Measurements from ENCODE around the gene CXCR4. TPM values are rescaled to one million over a fixed set of nuclear protein-coding genes. Genes with fewer than 3 reads are reported as not detected.
"Not testable (repeated sequence)": the region's sequence is repeated elsewhere in the genome, so short reads cannot be mapped to it uniquely, and the experiment has no call there.

CXCR4 gene
- total RNA-seq, 1 experiment from 2014 or later = 0.06 TPM

DNA sequence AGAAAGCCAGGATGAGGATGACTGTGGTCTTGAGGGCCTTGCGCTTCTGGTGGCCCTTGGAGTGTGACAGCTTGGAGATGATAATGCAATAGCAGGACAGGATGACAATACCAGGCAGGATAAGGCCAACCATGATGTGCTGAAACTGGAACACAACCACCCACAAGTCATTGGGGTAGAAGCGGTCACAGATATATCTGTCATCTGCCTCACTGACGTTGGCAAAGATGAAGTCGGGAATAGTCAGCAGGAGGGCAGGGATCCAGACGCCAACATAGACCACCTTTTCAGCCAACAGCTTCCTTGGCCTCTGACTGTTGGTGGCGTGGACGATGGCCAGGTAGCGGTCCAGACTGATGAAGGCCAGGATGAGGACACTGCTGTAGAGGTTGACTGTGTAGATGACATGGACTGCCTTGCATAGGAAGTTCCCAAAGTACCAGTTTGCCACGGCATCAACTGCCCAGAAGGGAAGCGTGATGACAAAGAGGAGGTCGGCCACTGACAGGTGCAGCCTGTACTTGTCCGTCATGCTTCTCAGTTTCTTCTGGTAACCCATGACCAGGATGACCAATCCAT, 2.7 kb downstream of the CXCR4 start:
- no peak for DNase-seq (ENCODE audit: low spot score)

DNA sequence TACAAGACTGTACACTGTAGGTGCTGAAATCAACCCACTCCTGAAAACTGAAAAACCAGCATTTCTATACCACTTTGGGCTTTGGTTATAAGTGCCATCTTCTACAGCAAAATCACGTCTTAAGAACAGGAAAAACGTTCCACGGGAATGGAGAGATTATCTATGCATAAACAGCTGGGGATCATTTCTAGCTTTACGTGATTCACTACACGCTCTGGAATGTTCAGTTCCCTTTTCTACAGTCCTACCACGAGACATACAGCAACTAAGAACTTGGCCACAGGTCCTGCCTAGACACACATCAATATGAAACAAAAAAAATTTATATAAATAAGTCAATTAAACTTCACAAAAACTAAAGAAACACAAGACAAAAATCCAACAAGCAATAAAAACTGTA, 3.6 kb downstream of the CXCR4 start:
- DNase-seq (ENCODE audit: low spot score) = no peak

DNA sequence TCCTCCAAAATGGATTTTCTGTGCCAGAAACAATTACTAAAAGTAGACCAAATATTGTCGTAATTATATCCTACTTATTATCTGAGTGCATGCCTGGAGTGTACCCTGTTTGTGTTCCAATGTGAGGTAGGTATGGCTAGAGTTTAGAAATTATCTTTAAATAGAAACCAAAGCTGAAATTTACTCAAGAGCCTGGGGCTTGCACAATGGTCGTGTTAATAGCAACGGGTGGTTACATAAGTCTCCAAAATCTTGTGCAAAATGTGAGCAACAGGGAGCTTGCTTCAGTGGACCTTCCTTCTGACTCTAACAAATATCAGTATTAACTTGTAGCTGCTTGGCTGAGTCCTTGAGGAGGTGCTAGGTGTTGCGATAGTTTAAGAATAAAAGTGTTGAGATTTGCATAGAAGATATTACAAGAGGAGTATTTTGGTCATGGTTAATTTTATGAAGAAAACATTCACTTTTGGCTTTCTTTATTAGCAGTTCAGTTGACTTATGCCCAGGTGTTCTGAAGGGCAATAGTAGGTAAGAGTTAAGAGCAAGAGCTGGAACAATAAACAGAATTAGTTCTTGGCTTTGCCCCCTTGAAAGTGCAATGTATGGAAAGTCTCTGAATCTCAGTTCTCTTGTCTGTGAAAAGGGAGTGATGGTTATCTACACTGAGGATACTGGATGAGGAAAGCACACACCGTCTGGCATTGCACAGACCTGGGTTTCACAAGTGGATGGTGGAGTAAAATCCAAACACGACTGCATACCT, 4.6 kb downstream of the CXCR4 start:
- DNase-seq (ENCODE audit: low spot score) = no peak

DNA sequence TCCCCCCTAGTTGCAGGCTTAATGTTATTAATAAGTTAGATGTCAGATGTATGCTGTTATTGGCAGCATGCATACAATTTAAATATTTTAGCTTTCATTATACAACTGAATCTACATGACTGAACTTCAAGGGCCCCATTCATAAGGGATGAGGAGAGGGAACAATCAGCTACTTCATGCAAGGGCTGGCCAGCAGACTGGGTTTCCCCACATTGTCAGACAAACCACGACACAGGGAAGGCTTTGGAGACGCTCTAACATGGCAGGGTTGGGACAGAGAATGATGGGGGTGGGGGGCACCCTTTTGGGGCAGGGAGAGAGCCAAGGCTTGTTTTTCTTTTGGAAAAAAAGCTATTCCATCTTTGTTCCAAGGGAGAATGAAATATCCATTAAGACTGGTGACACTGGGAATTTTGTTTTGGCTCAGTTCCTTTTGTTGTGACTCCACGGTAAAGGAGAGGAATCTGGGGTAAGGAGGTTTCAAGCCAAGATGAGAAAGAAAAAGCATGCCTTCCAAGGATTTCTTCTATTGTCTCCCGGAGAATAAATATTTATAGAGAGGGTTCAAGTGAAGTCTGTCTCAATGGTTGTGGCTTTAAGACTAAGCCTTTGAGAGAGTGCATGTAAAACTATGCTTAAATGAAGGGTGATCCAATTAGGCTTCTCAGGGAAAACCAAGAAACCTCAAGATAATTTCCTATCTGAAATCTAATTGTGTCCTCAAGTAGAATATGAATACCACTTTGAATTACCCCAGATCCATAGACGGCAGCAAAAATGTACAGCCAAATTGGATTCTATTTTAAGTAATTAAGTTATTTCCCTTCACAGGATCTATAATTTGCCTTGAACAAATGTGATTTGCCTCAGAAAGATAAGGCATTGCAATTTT, 5.4 kb downstream of the CXCR4 start:
- no peak for DNase-seq (ENCODE audit: low spot score)

DNA sequence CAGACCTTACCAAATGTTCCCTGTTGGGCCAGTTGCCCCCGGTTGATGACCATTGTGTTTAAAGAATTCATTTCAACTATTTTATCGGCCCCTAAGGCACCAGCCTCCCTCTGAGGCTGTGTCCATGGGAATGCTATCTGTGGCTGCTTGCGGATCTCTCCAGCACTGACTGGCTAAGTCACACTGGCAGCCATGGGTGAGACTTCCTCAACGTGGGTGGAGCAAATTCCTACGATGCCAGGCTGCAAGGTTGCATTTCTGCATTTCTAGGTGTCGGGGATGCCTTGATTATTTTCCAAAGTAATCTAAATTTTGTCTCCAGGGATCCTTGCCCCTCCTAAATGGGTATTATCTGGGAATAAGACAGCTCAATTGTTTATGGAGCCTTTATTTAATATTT, 6.2 kb downstream of the CXCR4 start:
- DNase-seq (ENCODE audit: low spot score) = no peak

DNA sequence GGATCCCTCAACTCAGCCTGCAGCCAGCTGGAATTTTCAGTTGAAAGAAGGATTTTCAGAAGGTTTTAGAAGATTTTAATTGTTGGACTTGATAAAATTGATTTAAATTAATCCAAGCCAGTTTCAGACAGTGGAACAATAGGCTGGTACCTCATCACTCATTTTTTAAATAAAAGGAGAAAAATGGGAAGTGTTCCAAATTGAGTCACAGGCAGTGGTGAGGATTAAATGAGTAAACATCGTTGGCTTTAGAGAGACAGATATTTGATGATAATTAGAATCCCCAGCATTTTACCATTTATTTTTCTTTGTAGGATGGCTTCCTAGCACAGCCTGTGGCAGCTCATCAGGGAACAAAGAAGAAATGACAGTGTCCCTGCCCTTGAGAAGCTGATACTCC, 7.4 kb downstream of the CXCR4 start:
- no peak for DNase-seq (ENCODE audit: low spot score)

DNA sequence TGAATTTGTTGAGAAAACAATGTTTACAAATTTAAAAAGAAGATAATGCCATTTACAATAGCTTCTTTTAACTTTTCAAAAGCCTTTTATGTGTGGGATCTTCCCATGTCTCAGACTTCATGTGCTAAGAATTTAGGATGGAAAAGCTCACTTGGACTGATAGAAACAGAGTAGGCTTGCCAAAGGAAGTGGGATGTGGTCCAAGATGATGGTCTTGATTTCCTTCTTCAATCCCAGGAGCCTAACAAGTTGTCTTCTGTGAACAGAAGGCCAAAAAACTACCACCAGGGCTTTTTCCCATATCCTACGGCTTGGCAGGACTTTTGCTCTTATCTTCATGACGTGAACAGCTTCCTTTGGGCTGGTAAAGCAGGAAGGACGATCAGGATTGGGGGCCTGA, 9.5 kb downstream of the CXCR4 start:
- no peak for DNase-seq (ENCODE audit: low spot score)

DNA sequence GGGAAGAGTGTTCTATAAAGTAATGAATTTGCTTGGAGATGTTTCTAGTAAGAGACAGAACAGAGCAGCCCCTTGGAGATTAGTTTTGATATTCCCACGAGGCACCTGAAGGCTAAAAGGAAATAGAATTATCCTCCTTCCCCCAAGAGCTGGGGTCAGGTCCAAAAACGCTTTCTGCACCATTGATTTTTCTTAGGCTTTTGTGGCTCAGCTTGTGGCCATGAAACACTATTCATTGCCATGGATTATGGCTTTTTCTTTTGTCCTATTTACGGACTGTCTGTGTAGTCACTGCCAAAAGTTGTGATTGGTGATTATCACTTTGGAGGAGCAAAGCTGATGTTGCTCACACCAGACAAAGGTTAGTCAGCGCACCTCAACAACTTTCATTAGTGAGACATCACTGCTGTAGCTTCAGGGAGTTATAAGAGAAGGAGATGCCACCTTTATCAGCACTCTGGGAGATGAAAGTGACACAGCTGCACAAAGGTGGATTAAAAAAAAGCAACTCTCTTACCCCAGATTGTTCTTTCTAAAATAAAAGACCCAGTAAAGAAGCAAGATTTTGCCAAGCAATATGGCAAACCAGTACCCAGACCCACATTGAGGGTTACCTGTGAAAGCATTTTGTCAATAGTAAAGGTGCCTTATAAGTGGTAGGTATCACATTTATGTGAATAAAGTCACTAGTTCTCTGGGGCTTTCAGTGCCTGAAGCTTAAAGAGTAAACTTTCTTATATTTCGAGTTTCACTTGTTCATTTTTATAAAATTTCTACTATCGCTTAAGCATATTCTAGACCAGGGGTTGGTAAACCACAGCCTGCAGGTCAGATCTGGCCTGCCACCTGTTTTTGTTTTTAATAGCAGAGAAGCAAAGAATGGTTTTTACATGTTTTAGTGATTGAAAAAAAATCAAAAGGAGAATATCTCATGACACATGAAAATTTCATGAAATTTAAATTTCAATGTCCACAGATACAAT, 10.6 kb downstream of the CXCR4 start:
- no peak for DNase-seq (ENCODE audit: low spot score)

DNA sequence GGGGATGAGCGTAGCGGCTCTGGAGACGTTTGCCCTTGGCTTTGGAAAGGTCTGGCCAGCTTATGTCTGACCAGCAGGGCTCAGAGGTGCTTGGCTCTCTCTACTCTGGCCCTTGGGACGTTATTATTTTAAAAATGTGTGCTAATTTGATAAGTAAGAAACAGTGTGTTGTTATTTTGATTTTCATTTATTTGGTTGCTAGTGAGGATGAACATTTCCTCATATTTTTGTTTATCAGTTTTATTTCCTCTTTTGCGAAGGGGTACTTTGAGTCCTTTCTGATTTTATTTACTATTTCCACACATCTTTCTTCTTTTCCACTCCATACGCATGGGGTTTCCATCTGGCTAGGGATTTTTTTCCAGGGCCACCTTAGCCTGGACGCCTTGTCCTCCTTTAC, 11.4 kb downstream of the CXCR4 start:
- DNase-seq (ENCODE audit: low spot score) = no peak

DNA sequence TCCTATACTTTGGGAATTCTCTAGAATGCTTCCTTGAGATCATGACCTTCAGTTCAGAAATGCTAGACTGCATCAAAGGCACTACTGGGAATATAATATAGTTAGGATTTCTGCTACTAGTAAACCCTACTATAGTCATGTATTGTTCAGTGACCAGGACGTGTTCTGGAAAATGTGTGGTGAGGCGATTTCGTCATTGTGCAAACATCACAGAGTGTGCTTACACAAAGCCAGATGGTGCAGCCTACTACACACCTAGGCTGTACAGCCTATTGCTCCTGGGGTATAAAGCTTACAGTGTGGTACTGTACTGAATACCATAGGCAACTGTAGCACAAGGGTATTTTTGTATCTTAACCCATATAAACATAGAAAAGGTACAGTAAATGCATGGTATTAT, 13.0 kb downstream of the CXCR4 start:
- no peak for DNase-seq (ENCODE audit: low spot score)

DNA sequence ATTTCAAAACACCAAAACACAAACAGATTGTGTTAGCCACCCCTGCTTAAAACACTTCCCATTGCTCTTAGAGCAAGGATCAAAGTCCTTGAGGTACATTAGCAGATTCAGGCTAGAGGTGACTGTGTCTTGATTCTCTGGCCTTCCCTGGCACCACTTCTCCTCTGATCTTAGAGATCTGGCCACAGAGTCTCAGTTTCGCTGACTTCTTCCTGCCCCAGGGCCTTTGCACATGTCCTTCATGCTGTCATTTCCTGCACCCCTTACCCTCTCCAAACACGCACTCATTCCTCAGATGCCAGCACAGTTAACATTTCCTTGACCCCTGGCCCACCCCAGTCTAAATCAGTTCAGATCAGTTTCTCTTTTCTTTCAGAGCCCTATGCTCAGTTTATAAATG, 16.9 kb downstream of the CXCR4 start:
- DNase-seq (ENCODE audit: low spot score) = no peak

DNA sequence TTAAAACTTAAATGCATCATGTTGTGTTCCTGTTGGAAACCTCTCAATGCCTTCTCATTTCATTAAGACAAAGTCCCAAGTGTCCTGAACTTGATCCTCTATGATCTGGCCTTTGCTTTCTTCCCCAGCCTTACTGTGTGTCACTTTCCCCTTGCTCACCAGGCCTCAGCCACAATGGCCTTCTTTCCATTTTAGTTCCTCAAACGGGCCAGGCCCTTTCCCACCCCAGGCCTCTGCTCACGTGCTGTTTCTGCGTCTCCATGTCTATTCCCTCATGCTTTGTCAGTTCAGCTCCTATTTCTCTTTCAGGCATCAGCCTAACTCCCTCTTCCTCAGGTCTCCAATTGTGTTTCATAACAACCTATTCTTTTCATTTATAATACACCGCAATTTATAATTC, 19.5 kb downstream of the CXCR4 start:
- no peak for DNase-seq (ENCODE audit: low spot score)

DNA sequence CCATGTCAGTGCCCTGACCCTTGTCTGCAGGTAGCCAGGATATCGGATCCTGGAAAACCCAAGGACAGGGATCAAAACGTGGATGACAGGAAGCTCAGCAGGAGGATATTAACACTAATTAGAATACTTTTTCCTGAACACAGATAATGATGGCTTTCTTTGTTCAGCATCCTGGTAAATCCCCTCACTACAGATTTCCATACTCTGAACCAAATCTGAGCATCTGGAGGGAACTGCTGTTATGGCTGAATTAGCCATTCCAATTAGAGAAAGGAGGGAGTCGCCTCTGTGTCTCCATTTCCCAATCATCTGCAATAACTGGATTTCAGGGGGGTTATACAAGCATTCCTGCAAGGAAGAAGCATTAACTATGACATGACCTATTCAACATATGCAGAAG, 24.4 kb downstream of the CXCR4 start:
- DNase-seq (ENCODE audit: low spot score) = no peak

DNA sequence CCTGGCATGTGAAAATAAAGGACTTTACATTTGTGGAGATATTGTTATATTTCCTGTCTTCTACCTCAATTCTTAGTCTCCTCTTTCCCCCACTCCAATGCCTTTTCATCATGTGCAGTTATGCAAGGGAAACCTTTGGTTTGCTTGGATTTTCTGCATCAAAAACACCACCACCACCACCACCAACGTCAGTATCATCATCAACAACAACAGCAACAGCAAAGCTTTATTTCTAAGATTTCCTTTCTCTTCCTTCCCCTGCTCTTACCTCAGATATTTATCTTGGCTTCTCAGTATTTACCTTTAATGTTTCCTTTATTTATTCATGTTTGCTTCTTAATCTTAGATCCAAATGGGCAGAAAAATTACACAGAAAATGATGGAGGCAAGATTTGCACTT, 26.1 kb downstream of the CXCR4 start:
- DNase-seq (ENCODE audit: low spot score) = no peak

DNA sequence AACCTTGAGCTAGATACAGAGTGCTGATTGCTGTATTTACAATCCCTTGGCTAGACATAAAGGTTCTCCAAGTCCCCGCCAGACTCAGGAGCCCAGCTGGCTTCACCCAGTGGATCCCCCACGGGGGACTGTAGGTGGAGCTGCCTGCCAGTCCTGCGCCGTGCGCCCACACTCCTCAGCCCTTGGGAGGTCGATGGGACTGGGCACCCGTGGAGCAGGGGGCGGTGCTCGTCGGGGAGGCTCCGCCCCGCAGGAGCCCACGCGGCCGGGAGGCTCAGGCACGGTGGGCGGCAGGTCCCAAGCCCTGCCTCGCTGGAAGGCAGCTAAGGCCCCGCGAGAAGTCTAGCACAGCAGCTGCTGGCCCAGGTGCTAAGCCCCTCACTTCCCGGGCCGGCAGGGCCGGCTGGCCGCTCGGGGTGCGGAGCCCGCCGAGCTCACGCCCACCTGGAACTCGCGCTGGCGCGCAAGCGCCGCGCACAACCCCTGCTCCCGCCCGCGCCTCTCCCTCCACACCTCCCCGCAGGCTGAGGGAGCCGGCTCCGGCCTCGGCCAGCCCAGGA, 30.0 kb downstream of the CXCR4 start:
- DNase-seq (ENCODE audit: low spot score) = not testable (repeated sequence)

DNA sequence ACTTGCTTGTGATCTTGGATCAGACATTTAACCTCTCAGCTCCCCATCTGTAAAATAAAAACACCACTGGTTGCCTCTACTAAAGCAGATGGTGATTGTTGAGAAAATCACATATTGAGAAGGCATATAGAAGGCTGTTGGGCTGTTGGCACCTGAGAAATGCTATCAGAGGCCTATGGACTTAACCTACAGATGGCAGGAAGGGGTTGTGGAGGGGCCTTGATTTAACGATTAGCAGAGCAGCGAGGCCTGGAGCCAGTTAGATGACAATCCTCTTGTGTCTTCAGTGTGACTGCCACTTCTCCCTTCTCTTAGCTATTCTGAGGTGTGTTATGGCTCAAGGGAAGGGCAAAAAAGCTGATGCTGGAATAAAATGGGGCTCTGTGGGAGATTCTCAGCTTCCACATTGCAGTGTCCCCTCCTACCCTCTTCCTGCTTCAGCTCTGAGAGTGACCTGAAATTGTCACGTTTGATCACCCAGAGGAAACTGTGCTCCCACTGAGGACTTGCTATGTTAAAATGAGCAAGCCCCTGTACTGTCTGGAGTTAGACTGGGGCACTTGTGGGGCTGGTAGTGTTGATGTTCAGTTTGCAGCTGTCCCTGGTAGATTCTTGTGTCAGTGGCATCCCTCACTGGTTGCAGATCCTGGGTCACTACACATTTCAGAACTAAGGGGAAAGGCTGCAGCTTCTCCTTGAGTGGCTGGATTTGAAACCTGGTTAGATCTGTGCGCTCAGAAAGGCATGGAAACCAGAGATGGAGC, 31.5 kb downstream of the CXCR4 start:
- no peak for DNase-seq (ENCODE audit: low spot score)

DNA sequence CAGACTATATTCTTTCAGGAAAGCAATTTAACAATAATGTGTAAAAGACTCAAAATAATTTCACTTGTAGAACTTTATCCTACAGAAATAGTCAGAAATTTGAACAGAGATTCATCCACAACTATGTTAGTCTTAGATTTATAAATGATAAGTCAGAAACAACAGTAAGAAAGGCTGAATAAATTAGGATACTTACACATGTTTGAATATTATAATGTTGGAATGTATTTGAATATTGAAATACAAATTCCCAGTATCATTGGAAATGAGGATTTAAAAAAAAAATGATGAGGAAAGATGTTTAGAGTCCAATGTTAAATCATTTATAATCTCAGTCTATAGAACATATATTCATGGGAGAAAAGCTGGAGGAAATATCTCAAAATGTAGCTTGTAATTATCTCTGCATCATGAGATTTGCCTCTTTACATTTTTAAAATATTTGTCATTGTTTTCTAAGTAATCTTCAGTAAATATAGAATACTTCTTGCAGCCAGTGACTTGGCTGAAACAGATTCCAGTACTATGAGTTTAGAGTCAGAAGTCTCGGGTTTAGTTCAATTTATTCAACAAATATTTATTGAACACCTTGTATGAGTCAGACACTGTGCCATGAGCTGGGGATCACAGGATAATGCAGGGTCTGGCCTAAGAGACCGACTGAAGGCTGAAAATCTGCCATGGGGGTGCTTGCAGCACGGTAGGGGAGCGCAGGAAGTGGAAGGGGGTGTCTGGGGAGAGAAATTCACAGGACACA, 32.3 kb downstream of the CXCR4 start:
- DNase-seq (ENCODE audit: low spot score) = no peak

DNA sequence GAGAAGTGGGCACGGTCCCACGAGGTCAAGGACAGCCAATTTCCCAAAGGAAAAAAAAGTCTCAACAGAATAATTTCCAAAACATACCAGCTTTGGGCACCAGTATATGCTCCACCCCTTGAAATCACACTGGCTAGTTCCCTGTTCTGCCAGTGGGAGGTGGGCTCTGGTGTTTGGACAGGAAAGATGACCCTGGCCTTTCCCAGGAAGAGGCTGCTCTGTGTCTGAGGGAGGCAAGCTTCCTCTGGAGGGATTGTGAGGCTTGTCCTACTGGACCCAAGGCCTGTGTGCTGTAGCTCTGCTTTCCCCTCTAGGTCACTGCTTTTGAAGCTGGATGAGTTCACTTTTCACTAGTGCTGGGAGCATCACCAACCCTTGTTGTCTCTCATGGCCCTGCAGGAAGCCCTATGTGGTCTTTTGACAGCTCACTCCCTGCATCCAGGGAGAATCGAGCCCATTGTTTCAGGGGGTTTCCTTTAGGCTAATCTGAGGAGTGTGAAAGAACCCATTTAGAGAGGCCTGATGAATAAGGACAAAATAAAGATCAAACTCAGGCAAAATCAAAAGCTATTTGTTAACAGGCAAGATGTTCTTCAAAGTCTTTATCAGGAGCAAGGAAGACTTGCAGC, 36.3 kb downstream of the CXCR4 start:
- no peak for DNase-seq (ENCODE audit: low spot score)

DNA sequence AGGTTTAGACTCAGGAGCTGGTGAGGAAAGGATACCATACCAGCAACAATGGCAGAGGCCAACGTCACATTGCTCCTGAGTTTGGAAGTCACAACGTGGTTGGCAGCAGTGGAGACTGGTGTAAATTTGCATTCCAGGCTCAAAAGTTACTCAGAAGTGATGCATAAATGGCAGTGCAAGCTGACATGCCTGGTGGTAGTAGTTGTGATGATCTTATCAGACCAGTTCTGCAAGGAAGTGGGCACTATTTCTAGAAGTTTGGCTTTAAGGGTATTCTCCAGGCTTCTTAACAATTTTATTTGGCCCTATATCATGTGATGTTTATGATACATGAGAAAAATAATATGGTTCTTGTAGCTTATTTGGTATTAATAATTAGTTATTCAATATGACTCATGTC, 37.8 kb downstream of the CXCR4 start:
- DNase-seq (ENCODE audit: low spot score) = no peak

Measured in H4 (cell line).